Measurements from ENCODE around the gene KCNJ8.

- TF ChIP-seq POLR2A (IDR thresholded peaks at IDR 0.05) (no peak), CTCF (IDR thresholded peaks at IDR 0.05) (no peak)
Observed at GRCh38 chr12:21819236-21819635, 44.7 kb upstream of the KCNJ8 start.
